Gastroesophageal sphincter (tissue), 4 donors: ENCODE measurements around the gene TANC1. TPM values are rescaled to one million over a fixed set of nuclear protein-coding genes. Genes with fewer than 3 reads are reported as not detected.

Experiments used
- ATAC-seq: fragments of 150-250 bp; one replicate; pipeline ENCODE4 v1.9.1; 2016; ENCODE audit warnings: mild to moderate bottlenecking, moderate library complexity
- H3K27ac ChIP-seq, 4 donors: fragments of 200-600 bp; sonication (generic) in 3 of 4; 1 replicate in 3 of 4; 2 replicates in 1 of 4; pipeline ENCODE4 v1.5.1; 2016 to 2019
- H3K27me3 ChIP-seq: fragments of 200-600 bp; sonication (generic); one replicate; pipeline ENCODE4 v1.5.1; 2019
- H3K36me3 ChIP-seq, 2 donors: fragments of 200-600 bp; sonication (generic); one replicate each; pipeline ENCODE4 v1.5.1; 2019; ENCODE audit warnings: control low read depth in 1 of 2
- H3K4me1 ChIP-seq, 3 donors: fragments of 200-600 bp; sonication (generic); 1 replicate in 2 of 3; 2 replicates in 1 of 3; pipeline ENCODE4 v1.5.1; 2016 to 2019; ENCODE audit warnings: control low read depth in 2 of 3
- H3K4me3 ChIP-seq, 2 donors: fragments of 200-600 bp; sonication (generic); one replicate each; pipeline ENCODE4 v1.5.1; 2019; ENCODE audit warnings: mild to moderate bottlenecking in 1 of 2, moderate library complexity in 1 of 2
- H3K9me3 ChIP-seq, 3 donors: fragments of 200-600 bp; sonication (generic); one replicate each; pipeline ENCODE4 v1.5.1; 2017 to 2019; ENCODE audit warnings: control low read depth in 2 of 3
- CTCF ChIP-seq, 4 experiments: fragments of 200-600 bp in 2 of 4; fragments of 450-650 bp in 2 of 4; sonication (generic) in 1 of 4; IDR thresholded peaks; one replicate each; pipeline ENCODE4 v1.5.1; 2017 to 2019; ENCODE audit warnings: antibody characterized with exemption in 4 of 4, mild to moderate bottlenecking in 2 of 4, moderate library complexity in 2 of 4
- EP300 ChIP-seq: sonication (generic); formaldehyde crosslinking; IDR thresholded peaks from one replicate; pipeline ENCODE4 v1.6.1; 2017; ENCODE audit warnings: antibody characterized with exemption, mild to moderate bottlenecking
- POLR2A ChIP-seq, 2 donors: fragments of 450-650 bp; IDR thresholded peaks; one replicate each; pipeline ENCODE4 v1.6.1; 2017; ENCODE audit warnings: antibody characterized with exemption in 2 of 2, mild to moderate bottlenecking in 2 of 2, moderate library complexity in 1 of 2
- POLR2AphosphoS5 ChIP-seq: sonication (generic); formaldehyde crosslinking; IDR thresholded peaks from one replicate; pipeline ENCODE4 v1.6.1; 2017; ENCODE audit warnings: antibody characterized with exemption
- WGBS, 2 donors: methylation state at CpG; one replicate each; pipeline ENCODE4 v1.1.5; 2018; ENCODE audit warnings: low coverage in 1 of 2; 5-methylcytosine and 5-hydroxymethylcytosine counted together
- total RNA-seq, 4 donors: library from RNA; depleted of rRNA; stranded (reverse); fragments of >200 nt; gene quantifications; one replicate each; pipeline ENCODE4 v1.1.0, GENCODE V29; 2016

The TANC1 gene
- total RNA-seq, 4 donors from 2014 or later, result 37.4 to 66.5 (median 46.0) TPM

GRCh38 chr2:159084384-159085370 lies 116.2 kb downstream of the TANC1 start:
- WGBS, 2 donors, result 11 to 29% methylated on average over 4 to 6 of the region's 7 CpGs
- Histone ChIP-seq H3K4me1 (peaks cover 14 to 54% (median 16%) of the 10 kb centered on the region in 3 donors), H3K36me3 (no peaks in the 10 kb centered on the region), H3K9me3 (no peaks in the 10 kb centered on the region), H3K27me3 (no peaks in the 10 kb centered on the region), H3K27ac (peak overlapping the region; percentile 55 to 78 (median 70)), H3K4me3 (no peak overlapping the region)
- TF ChIP-seq EP300 (no peak), POLR2A (IDR thresholded peaks at IDR 0.05) (no peak)
- ATAC-seq, result no peak

- H3K4me3 ChIP-seq, result no peak overlapping the region
- no peak for ATAC-seq
- peak overlapping the region in 2 of 4 donors; percentile 1 to 75 for H3K27ac ChIP-seq
- H3K9me3 ChIP-seq, result no peaks in the 10 kb centered on the region
- peaks cover 23 to 70% (median 25%) of the 10 kb centered on the region in 3 donors for H3K4me1 ChIP-seq
- 0% methylated on average over 1 of the region's 1 CpG for WGBS, 2 donors
- H3K27me3 ChIP-seq, result no peaks in the 10 kb centered on the region
- no peaks in the 10 kb centered on the region for H3K36me3 ChIP-seq
- TF ChIP-seq POLR2AphosphoS5 (no peak), EP300 (no peak), POLR2A (IDR thresholded peaks at IDR 0.05) (no peak), CTCF (IDR thresholded peaks at IDR 0.05) (no peak)
Observed at GRCh38 chr2:159086342-159086741, 117.9 kb downstream of the TANC1 start.

GRCh38 chr2:159086826-159087225 lies 118.4 kb downstream of the TANC1 start:
- H3K4me1 ChIP-seq, result peaks cover 26 to 75% (median 30%) of the 10 kb centered on the region in 3 donors
- WGBS, 2 donors, result 32 to 69% methylated on average over 3 to 4 of the region's 4 CpGs
- peak overlapping the region in 2 of 4 donors; percentile 1 to 75 for H3K27ac ChIP-seq
- H3K36me3 ChIP-seq, result no peaks in the 10 kb centered on the region
- no peak for ATAC-seq
- no peak overlapping the region for H3K4me3 ChIP-seq
- no peak for TF ChIP-seq POLR2A (IDR thresholded peaks at IDR 0.05)
- no peak for TF ChIP-seq POLR2AphosphoS5
- no peak for TF ChIP-seq EP300
- TF ChIP-seq CTCF (IDR thresholded peaks at IDR 0.05), result no peak
- H3K27me3 ChIP-seq, result no peaks in the 10 kb centered on the region
- no peaks in the 10 kb centered on the region for H3K9me3 ChIP-seq

GRCh38 chr2:159088906-159089305 lies 120.5 kb downstream of the TANC1 start:
- no peaks in the 10 kb centered on the region for H3K9me3 ChIP-seq
- no peaks in the 10 kb centered on the region for H3K27me3 ChIP-seq
- peaks cover 42 to 86% (median 50%) of the 10 kb centered on the region in 3 donors for H3K4me1 ChIP-seq
- no peak for ATAC-seq
- TF ChIP-seq CTCF (IDR thresholded peaks at IDR 0.05), result no peak
- no peak for TF ChIP-seq POLR2AphosphoS5
- no peak for TF ChIP-seq POLR2A (IDR thresholded peaks at IDR 0.05)
- TF ChIP-seq EP300, result no peak
- no peak overlapping the region for H3K4me3 ChIP-seq
- 20 to 88% methylated on average over 1 of the region's 1 CpG for WGBS, 2 donors
- H3K27ac ChIP-seq, result peak overlapping the region in 3 of 4 donors; percentile 58 to 80 (median 75)
- H3K36me3 ChIP-seq, result no peaks in the 10 kb centered on the region

- Histone ChIP-seq H3K27me3 (no peaks in the 10 kb centered on the region), H3K4me3 (no peak overlapping the region), H3K9me3 (no peaks in the 10 kb centered on the region), H3K27ac (peak overlapping the region; percentile 58 to 80 (median 72)), H3K4me1 (peaks cover 46 to 86% (median 52%) of the 10 kb centered on the region in 3 donors), H3K36me3 (no peaks in the 10 kb centered on the region)
- ATAC-seq, result no peak
- no peak for TF ChIP-seq POLR2AphosphoS5
- no peak for TF ChIP-seq POLR2A (IDR thresholded peaks at IDR 0.05)
- no peak for TF ChIP-seq EP300
- no peak for TF ChIP-seq CTCF (IDR thresholded peaks at IDR 0.05)
- 45 to 48% methylated on average over 3 of the region's 3 CpGs for whole genome bisulfite sequencing, 2 donors
Observed at GRCh38 chr2:159089543-159089942, 121.1 kb downstream of the TANC1 start.
